NK-92 (cell line): Measurements from ENCODE around the gene DLGAP3.
"Not testable (repeated sequence)": the region's sequence is repeated elsewhere in the genome, so short reads cannot be mapped to it uniquely, and the experiment has no call there.

Source experiments
- DNase-seq: peaks from one replicate; lab custom pipeline; 2025; ENCODE audit not compliant: unreplicated experiment; lab: John Stamatoyannopoulos, UW

DLGAP3 gene

DNA sequence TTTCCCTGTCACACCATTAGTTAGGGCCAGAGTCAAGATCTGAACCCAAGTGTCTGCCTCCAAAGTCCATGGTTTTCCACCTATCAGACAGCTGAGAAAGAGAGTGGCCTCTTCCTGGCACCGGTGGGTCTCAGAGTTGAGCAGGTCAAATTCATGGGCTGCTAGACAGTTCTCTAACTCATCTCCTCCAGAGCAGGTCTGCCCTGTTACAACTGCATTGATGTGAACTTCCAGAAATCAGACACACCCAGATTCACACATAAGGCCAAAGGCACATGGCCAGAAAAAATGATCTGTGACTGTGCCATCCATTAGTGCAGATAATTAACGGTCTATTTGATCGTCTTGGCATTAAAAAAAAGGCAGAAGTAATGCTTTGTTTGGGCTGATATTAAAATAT lies 87.4 kb downstream of the DLGAP3 start:
- no peak for DNase-seq

DNA sequence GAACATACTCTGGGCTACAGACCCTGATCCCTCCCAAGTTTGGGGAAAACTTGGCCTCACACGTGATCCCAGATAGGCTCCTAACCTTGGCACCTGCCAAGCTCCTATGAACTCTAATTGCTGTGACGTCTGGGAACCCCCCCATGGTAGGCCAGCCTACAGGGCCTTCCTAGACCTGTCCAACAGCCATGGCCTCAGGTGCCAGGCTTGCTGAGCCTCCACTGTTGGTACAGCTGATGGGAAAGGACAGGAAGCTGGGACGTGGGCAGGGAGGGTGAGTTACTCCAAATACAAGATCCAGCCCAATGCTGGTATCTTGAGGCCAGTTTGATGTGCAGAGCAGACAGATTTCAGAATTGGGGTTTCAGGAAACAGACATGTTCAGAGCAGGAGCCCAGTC lies 89.0 kb downstream of the DLGAP3 start:
- no peak for DNase-seq

DNA sequence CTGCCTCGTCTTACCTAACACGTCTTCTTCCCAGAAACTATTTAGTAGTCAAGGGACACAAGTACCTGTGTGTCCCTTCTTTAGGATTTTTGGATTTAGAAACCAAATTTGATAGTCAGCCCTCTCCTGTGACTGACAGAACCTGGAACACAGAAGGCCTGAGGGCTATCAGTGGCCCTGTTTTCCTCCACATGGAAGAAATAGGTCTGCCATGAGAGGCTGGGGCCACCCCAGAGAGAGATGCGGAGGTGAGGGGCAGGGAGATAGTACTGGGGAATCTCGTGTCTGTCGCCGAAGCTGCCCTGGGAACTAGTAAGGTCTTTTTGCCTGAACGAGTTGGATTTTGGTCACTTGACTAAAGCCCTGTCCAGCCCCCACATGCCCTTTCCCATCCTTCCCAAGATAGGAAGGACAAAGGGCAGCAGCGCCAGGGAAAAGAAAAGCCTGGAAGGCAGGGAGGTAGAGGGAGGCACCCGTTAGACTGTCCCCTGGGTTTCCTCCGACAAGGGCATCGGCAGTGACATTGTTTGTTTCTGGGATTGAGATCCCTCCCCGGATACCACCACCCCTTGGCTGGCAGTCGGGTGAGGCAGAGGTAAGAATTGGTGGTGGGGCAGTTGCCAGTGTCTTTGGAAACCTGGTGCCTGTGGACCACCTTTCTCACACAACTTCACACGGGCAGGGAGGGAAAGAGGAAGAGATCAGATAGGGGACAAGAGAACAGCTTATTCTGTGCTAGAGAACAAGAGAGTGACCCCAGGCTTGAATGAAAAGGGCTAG lies 89.7 kb downstream of the DLGAP3 start:
- DNase-seq, result no peak

DNA sequence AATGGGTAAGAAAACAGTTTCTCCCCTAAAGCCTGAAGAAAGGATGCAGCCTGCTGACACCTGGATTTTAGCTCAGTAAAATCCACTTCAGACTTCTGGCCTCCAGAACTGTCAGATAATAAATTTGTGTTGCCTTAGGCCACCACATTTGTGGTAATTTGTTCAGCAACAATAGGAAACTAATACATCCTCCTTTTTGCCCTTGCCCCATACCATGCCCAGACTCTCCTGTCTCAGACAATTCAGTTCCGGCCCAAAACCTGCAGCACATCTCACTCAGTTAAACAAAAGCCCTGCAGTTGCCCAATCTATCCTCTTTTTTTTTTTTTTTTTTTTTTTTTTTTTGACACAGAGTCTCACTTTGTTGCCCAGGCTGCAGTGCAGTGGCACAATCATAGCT lies 95.7 kb downstream of the DLGAP3 start:
- no peak for DNase-seq

DNA sequence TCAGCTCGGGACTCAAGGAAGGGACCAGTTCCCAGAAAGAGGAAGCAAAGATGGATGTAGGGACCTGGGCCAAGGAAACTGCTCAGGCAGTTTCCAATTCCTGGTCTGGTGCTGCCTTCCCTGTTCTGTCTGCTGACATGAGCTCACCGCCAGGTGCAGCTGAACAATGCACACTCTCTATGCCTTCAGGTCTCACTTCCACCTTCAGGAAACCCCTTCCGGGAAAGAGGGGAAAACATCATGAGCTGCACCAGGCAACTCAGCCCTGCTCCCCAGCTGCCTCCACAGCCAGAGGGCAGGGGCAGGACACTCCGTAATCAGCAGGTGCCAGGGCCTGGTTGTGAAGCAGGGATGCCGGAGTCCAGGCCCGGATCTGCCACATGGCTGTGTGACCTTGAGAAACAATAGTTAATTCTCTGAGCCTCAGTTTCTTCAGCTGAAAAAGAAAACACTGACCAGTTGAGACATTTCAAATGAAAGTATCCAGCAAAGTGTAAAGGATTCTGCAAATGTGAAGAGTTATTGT lies 97.7 kb downstream of the DLGAP3 start:
- no peak for DNase-seq

DNA sequence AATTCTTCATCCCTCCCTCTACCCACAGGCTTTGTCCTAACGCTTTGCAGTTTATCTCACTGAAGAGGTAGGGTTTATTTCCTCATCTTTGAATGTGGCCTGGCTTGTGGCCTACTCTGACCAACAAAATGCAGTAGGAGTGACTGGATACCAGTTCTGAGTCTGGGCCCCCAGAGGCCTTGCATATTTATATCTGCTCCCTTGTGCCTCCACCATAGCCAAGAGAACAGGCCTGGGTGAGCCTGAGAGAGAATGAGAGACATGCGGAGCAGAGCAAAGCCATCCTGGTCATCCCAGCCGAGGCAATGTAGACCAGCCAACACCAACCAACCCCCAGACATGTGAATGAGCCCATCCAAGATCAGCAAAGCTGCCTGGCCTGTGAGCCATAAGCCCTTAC lies 100.2 kb downstream of the DLGAP3 start:
- DNase-seq, result no peak

DNA sequence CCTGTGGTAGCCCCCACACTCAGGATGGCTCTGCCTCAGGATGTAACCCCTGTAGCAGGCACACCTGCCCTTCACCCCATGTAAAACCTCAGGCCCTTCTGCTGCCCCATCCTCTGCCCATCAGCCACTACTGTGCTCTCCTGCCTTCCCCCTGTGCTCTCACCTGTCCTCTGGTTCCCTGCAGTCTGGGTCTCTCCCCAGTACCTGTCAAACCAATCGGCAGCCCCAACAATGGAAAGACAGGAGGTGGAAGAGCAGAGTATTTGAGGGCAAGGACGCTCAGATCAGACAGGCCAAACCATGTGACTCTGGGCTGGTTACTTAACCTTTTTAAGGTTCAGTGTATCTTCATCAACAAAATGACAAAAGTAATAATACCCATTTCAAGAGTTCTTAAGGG lies 100.8 kb downstream of the DLGAP3 start:
- no peak for DNase-seq

DNA sequence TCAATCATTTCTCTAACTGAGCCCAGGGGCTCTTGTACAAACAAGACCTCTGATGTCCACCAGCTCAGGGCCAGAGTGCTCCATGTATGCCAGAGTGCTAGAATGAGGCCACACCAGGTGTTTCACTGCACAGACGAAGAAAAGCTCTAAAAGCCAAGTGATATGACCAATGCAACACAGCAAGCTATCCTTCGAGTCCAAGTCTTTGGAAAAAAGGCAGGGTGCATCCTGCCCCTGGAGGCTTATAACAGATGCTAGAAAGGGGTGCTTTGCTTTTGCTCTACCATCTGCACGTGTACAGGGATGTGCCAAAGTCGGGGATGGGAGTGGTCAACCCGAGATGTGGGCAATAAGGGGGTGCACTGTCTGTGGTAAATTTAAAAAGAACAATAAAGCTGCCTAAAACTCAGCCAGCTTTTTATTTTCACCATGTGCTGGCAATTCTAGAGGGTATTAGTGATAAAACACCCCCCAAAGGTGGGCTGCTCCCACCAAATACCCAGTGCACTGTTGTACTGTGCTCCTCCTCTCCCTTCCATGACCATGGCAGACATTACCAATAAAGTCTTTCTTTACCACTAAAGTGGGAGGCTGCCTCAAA lies 102.0 kb downstream of the DLGAP3 start:
- no peak for DNase-seq

DNA sequence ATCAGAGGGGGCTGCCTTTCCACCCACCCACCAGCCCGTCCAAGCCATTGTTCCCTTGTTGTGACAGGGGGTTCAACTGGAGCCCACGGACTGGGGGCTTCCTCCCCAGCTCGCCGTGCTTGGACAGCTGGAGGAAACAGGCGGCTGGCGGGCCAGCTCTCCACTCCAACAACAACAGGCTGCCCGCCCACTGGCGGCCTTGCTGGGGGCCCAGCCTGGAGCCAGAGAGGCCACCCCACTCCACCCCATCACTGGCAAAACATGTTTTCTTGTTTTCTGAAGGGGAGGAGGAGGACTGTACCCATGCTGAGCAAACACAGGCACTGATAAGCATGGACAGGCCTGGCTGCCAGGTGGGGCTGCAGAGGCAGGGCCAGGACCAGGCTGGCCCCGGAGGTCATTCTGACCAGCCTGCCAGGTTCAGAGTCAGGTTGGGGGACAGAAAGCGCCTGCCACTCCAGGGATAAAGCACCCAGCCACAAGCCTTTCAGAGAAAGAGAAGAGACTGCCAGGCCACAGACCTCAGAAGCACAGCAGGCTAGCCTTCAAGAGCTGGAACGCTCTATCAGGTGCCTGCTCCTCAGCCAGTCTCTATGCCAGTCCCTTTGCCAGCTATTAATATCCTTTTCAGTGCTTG lies 103.9 kb downstream of the DLGAP3 start:
- no peak for DNase-seq

DNA sequence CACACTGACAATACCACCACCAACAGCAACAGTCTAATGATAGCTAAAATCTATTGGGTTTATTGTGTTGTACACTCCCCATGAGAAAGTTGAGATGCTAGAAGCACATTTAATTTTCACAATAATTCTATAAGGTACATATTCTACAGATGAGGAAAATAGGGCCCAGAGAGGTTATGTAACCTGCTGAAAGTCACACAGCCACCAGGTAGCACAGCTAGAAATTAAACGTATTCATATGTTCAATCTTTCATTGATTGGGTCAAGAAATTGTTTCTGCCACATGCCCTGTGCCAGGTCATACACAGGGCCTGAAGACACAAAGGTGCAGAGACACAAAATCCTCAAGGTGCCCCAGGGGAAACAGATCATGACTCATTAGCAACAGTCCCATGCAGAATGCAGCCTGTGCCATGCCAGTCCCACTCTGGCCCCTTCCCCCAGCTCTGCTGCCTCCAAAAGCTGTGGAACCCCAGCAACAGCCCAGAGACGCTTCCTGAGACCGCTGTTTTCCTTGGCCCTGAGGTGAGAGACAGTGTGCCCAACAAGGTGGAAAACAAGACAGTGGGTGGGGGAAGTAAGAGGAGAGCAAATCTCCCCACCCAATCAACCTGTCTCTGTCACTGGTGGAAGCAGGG lies 104.5 kb downstream of the DLGAP3 start:
- no peak for DNase-seq

DNA sequence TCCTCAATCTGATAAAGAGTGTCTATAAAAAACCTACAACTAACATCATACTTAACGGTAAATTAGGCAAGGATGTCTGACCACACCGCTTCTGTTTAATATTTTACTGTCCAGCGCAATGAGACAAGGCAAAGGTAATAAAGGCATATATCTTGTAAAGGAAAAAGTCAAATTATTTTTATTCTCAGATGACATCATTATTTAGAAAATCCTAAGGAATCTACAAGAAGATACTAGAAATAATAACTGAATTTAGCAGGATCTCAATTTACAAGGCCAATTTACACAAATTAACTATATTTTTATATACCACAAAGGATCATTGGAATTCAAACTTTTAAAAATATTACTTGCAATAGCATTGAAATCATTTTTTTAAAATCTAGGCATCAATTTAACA lies 107.2 kb downstream of the DLGAP3 start:
- DNase-seq, result no peak

DNA sequence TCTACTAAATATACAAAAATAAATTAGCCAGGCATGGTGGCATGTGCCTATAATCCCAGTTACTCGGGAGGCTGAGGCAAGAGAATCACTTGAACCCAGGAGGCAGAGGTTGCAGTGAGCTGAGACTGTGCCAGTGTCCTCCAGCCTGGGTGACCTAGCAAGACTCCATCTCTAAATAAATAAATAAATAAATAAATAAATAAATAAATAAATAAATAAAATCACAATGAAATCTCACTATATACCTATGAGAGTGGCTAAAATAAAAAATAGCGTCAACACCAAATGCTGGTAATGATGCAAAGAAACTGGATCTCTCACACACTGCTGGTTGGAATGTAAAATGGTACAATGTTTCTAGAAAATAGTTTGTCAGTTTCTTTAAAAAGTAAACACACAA lies 110.6 kb downstream of the DLGAP3 start:
- DNase-seq, result not testable (repeated sequence)

DNA sequence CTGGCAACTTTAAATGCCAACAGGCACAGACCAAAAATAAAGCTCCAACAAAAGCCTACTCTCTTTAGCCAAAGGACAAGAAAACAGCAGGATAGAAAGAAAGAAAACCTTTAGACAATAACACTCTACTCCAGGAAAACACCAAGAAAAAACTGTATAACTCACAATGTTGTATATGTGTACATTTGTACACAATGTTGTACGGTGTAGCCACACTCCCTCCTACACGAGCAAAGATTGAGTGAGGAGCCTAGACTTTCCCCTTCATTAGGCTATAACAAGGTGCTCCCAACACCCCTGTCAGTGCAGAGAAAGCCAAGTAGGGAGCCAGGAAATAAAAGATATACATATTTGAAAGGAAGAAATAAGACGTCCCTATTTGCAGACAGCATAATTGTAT lies 112.7 kb downstream of the DLGAP3 start:
- no peak for DNase-seq

DNA sequence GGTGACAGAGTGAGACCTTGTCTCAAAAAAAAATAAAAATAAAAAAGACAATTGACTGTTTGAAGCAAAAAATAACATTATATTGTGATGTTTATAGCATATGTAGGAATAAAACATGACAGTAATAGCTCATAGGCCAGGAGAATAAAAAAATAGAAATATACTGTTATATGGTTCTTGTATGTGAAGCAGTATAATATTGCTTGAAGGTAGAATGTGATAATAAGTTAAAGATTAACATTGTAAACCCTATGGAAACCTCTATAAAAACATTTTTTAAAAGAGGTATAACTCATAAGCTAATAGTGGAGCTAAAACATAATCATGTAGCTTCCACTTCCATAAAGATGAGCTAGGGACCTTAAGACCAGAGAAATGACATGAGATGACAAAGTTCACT lies 113.1 kb downstream of the DLGAP3 start:
- no peak for DNase-seq
